ENCODE results near the gene WDR27.

Gene WDR27

GRCh38 chr6:169425628-169426370, 276.0 kb downstream of the WDR27 start:
- DNase-seq: no peak

- DNase-seq: no peak
Observed at GRCh38 chr6:169424821-169425240, 277.0 kb downstream of the WDR27 start.

DNA sequence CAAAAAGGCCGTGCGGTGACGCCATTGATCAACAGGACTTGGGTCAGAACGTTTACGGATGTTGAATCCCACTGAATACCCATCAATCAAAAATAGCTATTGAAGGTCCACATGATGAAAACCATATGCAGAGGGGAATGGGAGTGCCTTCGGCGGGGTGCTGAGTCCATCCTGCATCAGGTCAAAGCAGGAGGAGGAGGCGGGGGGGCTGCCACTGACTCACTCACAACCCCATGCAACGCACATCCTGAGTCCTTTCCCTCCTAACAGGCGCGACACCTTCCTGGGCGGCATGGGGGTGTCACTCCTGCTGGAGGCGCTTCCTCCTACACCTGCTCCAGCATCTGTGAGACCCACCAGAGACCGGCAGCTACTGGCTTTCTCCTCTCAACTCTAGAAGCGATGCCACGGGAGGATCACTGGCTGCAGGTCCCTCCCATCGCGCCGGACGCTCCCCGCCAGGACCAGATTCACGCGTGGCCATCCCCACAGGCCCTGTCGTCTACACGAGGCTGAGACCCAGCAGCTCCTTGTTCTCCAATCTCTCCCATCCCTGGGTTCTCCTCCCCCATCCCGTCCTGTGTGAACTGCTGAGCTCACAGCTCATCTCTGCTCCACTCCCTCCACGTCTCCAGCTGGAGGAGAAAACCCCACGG, 277.6 kb downstream of the WDR27 start:
- no peak for DNase-seq

DNA sequence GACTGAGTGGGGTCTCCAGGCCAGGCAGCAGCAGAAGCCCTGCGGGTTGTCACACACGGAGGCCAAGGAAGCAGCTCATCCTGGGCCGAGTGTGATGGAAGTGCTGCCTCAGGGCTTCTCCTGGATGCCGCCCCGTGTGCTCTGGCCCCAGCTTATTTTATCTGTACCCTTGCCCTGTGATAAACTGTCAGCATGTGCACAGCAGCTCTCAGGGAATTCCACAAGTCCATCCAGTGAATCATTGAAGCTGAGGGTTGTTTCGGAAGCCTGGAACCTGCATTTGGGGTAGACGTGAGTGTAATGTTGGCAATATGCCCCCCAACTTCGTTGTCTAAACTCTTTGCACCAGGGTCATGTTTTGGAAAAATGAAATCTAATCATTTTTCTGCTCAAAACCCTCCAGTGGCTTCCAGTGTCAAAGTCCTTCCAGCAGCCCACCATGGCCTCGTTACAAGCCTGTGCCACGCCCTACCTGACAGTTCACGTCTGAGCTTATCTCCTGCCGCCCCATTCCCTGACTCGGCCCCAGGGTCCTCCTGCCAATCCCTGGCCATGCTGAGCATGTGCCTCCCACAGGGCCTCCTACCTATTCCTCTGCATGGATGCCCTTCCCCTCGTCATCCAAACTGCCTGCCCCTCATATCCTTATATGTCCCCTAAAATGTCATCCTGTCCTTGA, 280.1 kb downstream of the WDR27 start:
- no peak for DNase-seq

- DNase-seq: no peak
Observed at GRCh38 chr6:169420912-169421543, 280.8 kb downstream of the WDR27 start.

DNA sequence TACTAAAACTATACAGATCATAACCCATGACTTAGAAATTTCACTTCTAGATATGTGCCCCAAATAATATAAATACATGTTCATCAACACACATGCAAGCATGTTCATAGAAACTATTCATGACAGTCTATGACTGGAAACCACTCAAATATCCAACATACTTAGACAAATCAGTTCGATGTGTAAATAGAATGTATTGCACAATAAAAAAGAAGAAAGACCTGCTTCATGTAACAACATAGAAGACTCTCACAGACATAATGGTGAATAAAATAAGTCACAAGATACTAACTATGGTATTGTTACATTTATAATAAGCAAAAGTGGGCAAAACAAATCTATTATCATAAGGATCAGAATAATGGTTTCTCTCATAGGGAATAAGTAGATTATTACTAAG, 284.7 kb downstream of the WDR27 start:
- no peak for DNase-seq

DNA sequence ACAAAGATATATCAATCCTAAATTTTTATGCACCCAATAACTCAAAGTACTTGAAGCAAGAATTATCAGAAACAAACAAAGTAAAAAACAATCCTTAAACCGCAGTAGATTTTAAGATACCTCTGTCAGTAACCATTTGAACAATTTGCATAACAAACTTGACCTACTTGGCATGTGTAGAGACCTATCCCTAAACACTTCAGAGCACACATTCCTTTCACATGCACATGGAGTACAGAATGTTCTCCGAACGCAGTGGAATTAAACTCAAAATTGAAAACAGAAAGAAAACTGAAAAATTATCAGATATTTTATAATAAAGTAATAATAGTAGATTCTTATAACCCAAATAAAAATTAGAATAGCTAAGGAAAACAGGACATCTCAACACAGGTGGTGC, 285.6 kb downstream of the WDR27 start:
- DNase-seq: no peak

DNA sequence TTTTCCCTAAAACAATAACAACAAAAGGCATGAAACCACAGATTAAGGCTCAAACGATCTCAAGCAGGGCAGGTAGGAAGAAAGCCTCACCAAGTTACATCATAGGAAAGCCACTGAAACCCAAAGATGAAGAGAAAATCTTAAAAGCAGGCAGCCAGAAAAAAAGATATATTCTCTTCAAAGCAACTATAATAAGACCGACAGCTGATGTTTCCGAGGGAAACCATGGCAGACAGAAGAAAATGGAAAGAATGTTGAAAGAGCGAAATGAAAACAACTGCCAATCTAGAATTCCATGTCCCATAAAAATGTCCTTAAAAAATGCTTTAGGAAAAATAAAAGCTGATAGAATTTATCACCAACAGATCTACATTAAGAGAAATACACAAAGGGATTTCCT, 286.6 kb downstream of the WDR27 start:
- DNase-seq: no peak

- DNase-seq: no peak
Observed at GRCh38 chr6:169411722-169412121, 290.1 kb downstream of the WDR27 start.

DNA sequence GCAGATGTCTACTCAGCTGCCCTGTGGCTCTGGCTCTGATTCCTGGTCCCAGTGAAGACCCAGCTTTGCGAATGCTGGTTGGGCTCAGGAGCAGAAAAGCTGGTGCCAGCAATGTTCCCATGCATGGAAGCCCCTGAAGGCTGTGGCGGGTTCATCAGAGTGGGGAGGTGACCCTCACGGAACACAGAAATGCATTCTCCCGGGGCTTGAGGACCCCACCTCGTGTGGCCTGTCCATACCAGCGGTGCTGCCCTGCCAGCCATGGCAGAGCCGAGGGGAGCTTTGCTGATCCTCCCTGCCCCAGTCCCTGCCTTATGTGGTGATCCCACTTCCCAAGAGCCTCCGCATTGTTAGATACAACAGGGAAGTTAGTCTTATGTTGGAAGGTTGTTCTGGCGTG, 290.5 kb downstream of the WDR27 start:
- no peak for DNase-seq

- no peak for DNase-seq
Observed at GRCh38 chr6:169409742-169410312, 292.0 kb downstream of the WDR27 start.

DNA sequence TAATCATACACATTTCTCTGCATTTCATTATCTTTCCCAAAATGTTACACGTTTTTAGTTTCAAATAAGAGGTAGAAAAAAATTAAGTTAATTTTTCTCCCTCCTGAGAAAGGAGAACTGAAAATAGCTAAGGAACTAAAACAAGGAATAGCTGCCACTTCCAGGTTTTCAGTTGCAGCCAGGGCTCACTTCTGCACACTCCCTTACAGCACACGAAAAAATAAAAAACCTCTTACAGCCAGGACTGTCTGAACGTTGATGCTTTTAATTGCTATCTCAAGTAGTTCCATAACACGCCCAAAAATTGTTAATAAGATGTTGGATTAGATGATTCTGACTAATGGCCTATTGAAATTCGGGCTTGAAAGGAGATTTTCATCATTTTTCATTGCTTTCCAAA, 294.5 kb downstream of the WDR27 start:
- DNase-seq: no peak
